DMS114 treated with DMSO at 0.1 percent for 48 hours (cell line): Measurements from ENCODE around the gene KLF1.
A peak's percentile ranks its signal among the peaks of the same experiment; 100 is the strongest.
"Not testable (repeated sequence)": the region's sequence is repeated elsewhere in the genome, so short reads cannot be mapped to it uniquely, and the experiment has no call there.

ENCODE experiments used
- DNase-seq: peaks from one replicate; lab custom pipeline; 2025; ENCODE audit not compliant: unreplicated experiment; lab: John Stamatoyannopoulos, UW

The KLF1 gene

GRCh38 chr19:12891553-12892021 lies 4.6 kb upstream of the KLF1 start:
- no peak for DNase-seq

DNA sequence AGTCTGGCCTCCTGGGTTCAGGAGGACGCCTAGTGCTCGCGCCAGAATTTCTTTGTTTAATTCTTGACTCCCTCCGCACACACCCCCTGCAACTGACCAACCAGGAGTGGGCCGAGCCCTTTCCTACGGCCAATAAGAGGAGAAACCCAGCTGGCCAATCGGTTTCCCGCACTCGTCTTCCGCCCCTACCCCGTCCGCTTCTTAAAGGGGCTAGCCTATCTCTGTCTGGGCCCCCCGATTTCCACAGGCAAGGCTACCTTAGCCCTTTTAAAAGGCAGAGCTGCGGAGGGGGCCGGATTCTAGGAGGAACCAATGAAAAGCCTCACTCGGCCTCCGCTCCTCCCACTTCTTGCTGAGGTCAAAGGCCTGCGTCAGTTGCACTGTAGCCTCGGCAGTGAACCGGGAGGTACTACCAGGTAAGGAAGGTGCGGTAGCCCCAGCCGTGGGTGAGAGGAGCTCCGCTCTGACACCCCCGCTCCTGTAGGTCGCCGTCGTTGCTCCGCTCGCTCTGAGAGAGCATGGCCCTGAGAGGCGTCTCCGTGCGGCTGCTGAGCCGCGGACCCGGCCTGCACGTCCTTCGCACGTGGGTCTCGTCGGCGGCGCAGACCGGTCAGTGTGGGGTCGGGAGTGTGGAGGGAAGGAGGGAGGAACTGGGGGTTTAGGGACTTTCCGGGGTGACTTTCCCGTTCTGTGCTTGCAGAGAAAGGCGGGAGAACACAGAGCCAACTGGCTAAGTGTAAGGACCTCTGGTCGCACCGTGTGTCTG lies 4.0 kb upstream of the KLF1 start, which contains the start of gene GCDH:
GCDH (plus strand) TSS at position 374 of the 766 bp plus-strand sequence; CDS start at position 519, 145 bp downstream.
- peak; percentile 96 for DNase-seq

DNA sequence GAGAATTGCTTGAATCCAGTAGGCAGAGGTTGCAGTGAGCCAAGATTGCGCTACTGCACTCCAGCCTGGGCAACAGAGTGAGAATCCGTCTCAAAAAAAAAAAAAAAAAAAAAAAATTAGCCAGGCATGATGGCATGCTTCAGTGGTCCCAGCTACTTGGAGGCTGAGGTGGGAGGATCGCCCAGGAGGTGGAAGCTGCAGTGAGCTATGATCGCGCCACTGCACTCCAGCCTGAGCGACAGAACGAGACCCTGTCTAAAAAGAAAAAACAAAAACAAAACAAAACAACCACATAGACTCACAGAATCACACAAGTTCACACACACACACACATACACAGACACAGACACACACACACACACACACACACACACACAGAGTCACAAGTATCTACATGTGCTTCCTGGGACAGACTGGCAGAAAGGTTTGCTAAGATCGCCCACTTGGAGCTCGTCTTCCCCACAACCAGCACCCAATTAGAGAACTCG lies 3.3 kb upstream of the KLF1 start:
- not testable (repeated sequence) for DNase-seq

GRCh38 chr19:12888006-12888603 lies 1.1 kb upstream of the KLF1 start:
- DNase-seq = no peak

DNA sequence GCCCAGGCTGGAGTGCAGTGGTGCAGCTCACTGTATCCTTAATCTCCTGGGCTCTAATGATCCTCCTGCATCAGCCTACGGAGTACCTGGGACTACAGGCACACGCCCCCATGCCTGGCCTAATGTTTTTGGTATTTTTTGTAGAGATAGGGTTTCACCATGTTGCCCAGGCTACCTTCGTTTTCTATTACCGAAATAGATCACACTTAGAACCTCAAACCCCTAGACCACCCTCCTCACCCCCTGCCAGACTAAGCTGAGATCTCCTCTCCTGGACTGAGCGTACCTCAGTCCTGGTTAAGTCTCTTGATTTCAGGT lies 391 bp downstream of the KLF1 start:
- no peak for DNase-seq

- DNase-seq = no peak
Observed at GRCh38 chr19:12885749-12886650, 1.0 kb downstream of the KLF1 start.

DNA sequence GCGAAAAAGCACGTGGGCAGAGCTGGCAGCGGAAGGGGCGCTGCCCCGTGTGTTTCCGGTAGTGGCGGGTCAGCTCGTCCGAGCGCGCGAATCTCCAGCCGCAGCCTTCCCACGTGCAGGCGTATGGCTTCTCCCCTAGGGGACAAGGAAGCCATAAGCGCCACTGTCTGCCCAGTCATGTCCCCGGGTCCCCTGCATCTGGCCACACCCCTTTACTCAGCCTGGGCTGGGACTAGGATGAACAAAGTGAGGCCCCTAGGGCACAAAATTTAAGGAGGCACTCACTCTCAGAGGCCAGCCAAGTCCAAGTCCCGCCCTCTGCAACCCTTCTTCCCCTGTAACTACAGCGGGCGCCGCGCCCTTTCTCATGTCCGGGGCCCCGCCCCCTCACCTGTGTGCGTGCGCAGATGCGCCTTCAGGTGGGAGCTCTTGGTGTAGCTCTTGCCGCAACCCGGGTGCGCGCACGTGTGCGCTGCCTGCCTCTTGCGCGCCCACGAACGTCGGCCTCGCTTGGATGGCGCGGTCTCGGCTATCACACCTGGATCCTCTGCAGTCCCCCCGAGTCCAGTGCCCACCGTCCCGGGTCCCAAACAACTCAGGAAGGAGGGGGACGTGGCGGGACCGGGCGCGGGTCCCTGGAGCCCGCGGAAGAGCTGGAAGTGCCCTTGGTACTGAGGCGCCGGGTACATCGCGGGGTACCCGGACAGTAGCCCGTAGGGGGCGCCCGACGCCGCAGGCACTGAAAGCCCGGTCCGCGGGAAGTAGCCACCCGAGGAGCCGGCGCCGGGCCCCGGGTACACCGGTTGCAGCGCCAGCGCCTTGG lies 1.9 kb downstream of the KLF1 start:
- no peak for DNase-seq

DNA sequence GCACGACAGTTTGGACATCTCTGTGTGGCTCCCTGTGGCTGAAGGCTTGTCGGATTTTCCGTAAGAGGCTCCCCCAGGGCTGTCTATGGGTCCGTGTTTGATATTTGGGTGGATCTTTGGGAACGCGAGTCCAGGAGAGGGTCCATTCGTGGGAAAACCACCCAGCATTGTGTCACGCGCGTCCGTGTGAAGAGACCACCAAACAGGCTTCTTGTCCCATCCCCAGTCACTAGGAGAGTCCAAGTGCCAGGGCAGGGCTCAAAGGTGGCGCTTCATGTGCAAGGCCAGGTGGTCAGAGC lies 2.4 kb downstream of the KLF1 start:
- DNase-seq = no peak

DNA sequence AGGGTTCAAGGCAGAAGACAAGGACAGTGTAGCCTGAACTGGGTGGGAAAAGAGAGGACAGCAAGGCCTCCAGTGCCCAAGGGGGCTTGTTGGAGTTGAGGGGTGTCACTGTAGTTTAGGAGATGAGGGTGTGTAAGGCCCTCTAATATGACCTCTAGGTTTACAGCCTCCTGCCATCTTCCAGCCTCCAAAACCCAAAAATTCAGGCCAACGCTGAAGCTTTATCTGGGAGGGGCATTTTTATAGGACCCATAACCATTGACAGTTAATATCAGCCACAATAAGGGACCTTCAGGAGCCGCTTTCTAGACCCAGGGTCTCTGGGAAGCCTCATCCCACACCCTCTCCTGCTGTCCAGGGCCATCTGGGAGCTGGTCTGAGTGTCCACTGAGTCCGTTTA lies 2.8 kb downstream of the KLF1 start:
- no peak for DNase-seq

DNA sequence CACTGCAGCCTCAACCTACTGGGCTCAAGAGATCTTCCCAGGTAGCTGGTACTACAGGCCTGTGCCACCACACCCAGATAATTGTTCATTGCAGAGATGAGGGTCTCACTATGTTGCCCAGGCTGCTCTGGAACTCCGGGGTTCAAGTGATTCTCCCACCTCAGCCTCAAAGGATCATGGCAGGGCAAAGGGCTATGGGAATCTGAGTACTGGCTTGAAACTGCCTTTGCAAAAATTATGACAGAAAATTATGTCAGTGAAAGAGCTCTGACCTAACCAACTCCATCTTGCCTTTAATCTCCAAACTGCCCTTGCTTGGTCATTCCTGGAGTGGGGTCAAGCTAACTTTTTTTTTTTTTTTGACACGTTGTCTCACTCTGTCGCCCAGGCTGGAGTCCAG lies 4.4 kb downstream of the KLF1 start:
- DNase-seq = no peak

DNA sequence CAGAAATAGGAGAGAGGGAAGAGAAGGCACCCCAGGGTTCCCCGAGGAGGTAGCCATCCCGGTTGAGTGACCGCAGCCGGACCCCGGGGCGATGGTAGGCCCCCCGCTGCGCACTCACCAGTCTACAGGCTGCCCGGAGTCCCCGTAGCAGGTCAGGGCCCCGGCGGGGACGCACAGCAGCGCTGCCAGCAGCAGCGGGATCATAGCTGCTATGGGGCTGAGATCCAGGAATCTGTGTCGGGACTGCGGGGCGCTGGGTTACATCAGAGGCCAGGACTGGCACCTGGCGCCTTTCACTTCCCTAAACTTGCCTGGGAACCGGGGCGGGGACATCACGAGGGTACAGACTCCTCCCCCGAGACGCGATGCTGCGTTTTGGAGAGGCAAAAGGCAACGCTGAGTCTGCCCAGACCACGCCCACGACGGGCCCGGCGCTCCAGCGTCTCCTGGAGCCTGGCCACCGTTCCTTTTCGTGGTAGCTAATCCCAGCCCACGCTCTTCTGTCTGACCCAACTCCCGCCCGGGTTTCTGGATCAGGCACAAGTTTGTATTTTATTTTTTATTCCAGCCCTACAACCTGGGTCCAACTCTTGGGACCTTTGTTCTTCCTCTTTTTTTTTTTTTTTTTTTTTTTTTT lies 5.7 kb downstream of the KLF1 start, which contains the start of gene DNASE2:
DNASE2 (minus strand) TSS at position 278 of the 637 bp plus-strand sequence; CDS start at position 204, 74 bp downstream.
- DNase-seq = peak; percentile 82

- no peak for DNase-seq
Observed at GRCh38 chr19:12880551-12881171, 6.3 kb downstream of the KLF1 start.

DNA sequence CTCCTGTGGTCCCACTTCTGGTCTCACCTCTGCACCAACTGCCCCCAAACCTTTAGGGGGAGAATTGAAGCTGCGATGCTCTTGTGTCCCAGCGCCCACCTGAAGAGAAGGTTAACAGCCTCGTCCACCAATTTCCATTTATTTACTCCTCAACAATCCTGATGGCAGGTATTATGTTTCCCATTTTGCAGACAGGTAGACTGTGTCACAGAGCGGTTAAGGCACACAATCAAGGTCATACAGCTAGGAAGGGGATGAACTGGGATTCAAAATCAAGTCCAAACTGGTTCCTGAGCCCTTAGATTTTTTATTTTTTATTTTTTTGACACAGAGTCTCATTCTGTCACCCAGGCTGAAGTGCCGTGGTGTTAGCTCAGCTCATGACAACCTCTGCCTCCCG lies 11.9 kb downstream of the KLF1 start:
- no peak for DNase-seq

- no peak for DNase-seq
Observed at GRCh38 chr19:12873891-12874745, 12.9 kb downstream of the KLF1 start.

GRCh38 chr19:12872941-12873890 lies 13.8 kb downstream of the KLF1 start:
- no peak for DNase-seq

DNA sequence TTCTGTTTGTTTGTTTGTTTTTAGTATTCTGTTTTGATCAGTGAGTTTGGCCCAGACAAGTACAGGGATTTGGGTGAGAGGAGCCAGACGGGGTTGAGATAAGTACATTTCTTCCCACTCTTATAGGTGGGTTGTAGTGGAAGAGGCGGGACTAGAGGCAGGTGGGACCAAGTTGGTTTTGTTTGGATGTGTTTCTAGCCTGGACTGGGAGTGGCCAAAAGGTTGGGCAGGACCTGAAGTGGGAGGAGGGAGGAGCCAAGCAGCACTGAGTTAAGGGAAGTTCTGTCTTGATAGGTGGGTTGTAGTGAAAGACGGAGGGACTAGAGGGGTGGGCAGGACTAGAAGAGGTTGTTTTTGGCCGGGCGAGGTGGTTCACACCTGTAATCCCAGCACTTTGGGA lies 14.7 kb downstream of the KLF1 start:
- no peak for DNase-seq

DNA sequence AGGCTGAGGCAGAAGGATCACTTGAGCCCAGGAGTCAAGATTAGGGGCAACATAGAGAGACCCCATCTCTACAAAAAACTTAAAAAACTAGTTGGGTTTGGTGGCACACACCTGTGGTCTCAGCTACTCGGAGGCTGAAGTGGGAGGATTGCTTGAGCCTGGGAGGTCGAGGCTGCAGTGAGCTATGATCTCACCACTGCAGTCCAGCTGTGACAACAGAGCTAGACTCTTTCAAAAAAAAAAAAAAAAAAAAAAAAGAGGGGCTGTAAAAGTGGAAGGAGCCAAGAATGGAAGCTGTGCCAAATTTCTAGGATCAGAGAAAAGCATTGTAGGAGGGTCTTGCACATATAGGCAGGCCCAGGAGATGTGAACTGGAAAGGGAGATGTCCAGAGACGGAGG lies 15.3 kb downstream of the KLF1 start:
- no peak for DNase-seq
